Sigmoid colon (tissue), 4 donors: ENCODE data around the gene SPTBN5.

ENCODE experiments used
- EP300 ChIP-seq, 4 donors: sonication (generic); formaldehyde crosslinking; IDR thresholded peaks; one replicate each; pipeline ENCODE4 v1.6.1; 2017; ENCODE audit warnings: antibody characterized with exemption in 4 of 4
- POLR2A ChIP-seq, 2 donors: fragments of 450-650 bp; IDR thresholded peaks; one replicate each; pipeline ENCODE4 v1.6.1; 2016; ENCODE audit warnings: antibody characterized with exemption in 2 of 2, mild to moderate bottlenecking in 2 of 2, moderate library complexity in 2 of 2
- POLR2AphosphoS5 ChIP-seq, 4 donors: sonication (generic); formaldehyde crosslinking; IDR thresholded peaks; one replicate each; pipeline ENCODE4 v1.6.1; 2017; ENCODE audit warnings: antibody characterized with exemption in 4 of 4
- TF ChIP-seq, protein P1 (sequence below), 4 experiments: fragments of 450-650 bp in 3 of 4; fragments of 200-600 bp in 1 of 4; IDR thresholded peaks; one replicate each; pipeline ENCODE4 v1.5.1; 2016 to 2019; ENCODE audit warnings: antibody characterized with exemption in 4 of 4, mild to moderate bottlenecking in 3 of 4, moderate library complexity in 2 of 4

DNA sequence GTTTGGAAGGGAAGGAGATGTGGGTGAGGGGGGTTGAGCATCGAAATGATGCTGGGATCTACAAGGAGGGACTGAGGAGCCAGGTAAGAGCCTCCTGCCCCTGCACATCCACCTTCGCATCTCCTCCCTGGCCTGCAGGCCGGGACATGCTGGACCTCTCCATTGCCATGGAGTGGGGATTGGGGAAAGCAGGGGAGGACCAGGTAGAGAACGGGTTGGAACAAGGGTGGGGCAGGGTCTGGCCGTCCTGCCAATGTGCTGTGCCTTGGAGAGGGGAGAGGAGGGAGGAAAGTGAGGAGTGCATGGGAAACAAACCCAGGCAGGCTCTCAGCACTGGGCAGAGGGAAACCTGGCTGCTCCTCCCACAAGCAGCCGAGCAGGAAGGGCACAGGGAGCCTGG lies 44.6 kb downstream of the SPTBN5 start:
- TF ChIP-seq, protein P1, sequence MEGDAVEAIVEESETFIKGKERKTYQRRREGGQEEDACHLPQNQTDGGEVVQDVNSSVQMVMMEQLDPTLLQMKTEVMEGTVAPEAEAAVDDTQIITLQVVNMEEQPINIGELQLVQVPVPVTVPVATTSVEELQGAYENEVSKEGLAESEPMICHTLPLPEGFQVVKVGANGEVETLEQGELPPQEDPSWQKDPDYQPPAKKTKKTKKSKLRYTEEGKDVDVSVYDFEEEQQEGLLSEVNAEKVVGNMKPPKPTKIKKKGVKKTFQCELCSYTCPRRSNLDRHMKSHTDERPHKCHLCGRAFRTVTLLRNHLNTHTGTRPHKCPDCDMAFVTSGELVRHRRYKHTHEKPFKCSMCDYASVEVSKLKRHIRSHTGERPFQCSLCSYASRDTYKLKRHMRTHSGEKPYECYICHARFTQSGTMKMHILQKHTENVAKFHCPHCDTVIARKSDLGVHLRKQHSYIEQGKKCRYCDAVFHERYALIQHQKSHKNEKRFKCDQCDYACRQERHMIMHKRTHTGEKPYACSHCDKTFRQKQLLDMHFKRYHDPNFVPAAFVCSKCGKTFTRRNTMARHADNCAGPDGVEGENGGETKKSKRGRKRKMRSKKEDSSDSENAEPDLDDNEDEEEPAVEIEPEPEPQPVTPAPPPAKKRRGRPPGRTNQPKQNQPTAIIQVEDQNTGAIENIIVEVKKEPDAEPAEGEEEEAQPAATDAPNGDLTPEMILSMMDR (IDR thresholded peaks at IDR 0.05) = no peak
- TF ChIP-seq EP300 (IDR thresholded peaks at IDR 0.05) (no peak), POLR2AphosphoS5 (IDR thresholded peaks at IDR 0.05) (no peak), POLR2A (IDR thresholded peaks at IDR 0.05) (no peak)
